NCI-H2107 treated with DMSO at 0.1 percent for 48 hours (cell line): ENCODE measurements around the gene POLR1D.

Experiments used
- DNase-seq: peaks from one replicate; lab custom pipeline; 2025; ENCODE audit not compliant: unreplicated experiment; lab: John Stamatoyannopoulos, UW

The POLR1D gene

DNA sequence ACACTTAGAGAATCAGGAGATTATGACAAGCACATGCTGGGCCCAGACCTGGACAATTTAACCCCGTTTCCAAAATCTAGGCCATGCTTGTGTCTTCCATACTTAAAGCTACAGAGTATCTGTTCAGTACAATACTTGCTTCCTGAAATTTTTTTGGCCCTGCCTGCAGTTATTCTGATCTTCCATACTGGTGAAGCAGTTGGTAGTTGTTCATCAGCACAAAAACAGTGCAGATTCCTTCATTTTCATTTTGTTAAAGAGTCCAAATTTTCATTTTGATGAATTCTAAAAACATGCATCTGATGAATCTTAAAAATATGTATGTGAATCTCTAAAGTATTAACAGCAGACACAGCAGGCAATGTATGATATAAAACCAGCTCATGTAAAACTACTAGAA lies 49.2 kb downstream of the POLR1D start:
- DNase-seq = no peak

DNA sequence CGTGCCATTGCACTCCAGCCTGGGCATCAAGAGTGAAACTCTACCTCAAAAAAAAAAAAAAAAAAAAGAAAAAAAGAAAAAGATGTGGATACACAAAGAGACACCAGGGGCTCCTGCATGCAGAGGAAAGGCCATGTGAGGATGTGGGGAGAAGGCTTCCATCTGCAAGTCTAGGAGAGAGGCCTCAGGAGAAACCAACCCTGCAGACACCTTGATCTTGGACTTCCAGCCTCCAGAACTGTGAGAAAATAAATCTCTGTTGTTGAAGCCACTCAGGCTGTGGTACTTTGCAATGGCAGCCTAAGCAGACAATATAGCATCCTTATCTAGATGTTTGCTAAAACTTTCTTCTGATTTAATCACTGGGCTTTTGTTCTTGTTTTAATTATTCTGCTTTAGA lies 50.3 kb downstream of the POLR1D start:
- no peak for DNase-seq
